ENCODE results near the gene SEMA4B. TPM values are rescaled to one million over a fixed set of nuclear protein-coding genes. Genes with fewer than 3 reads are reported as not detected.

Gene SEMA4B
- total RNA-seq, 4 donors from 2014 or later = 89.2 to 151 (median 106) TPM

GRCh38 chr15:90165157-90165556 lies 36.0 kb upstream of the SEMA4B start:
- DNase-seq (ENCODE audit: low spot score in 2 of 2) = no peak
- WGBS, 2 donors = 100% methylated on average over 1 of the region's 1 CpG
- intact Hi-C loops (cut with DNase I; ENCODE audit: low total_unique reads) = no loop called here
- no peak overlapping the region for H3K4me3 ChIP-seq (ENCODE audit: low read depth, poor library complexity, severe bottlenecking)
- TF ChIP-seq CTCF (IDR thresholded peaks at IDR 0.05) (no peak), POLR2A (IDR thresholded peaks at IDR 0.05) (no peak)

- WGBS, 2 donors = 22 to 23% methylated on average over 14 of the region's 14 CpGs
Measured at GRCh38 chr15:90165659-90166489, 35.3 kb upstream of the SEMA4B start.

DNA sequence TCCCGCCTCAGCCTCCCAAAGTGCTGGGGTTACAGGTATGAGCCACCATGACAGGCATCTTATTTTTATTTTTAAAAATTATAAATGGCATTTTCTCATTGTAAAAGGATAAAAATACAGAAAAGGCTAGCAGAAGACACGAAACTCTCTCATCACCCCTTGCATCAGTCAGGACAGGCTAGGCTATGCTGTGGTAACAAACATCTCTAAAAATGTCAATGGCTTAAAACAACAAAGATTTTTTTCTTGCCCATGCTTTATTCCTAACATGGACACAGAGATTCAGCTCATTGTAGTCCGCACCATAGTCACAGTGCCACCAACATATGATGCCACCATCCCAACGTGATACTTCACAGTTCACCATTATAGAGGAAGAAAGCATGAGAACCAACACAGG lies 34.0 kb upstream of the SEMA4B start:
- WGBS, 2 donors = 93 to 99% methylated on average over 4 of the region's 4 CpGs

More at GRCh38 chr15:90165659-90166489, 35.3 kb upstream of the SEMA4B start:
- intact Hi-C loops (cut with DNase I; ENCODE audit: low total_unique reads) = no loop called here
- no peak for TF ChIP-seq CTCF (IDR thresholded peaks at IDR 0.05)
- TF ChIP-seq POLR2A (IDR thresholded peaks at IDR 0.05) = no peak
- H3K4me3 ChIP-seq (ENCODE audit: low read depth, poor library complexity, severe bottlenecking) = no peak overlapping the region
- DNase-seq (ENCODE audit: low spot score in 2 of 2) = peak; percentile 82 to 93

DNA sequence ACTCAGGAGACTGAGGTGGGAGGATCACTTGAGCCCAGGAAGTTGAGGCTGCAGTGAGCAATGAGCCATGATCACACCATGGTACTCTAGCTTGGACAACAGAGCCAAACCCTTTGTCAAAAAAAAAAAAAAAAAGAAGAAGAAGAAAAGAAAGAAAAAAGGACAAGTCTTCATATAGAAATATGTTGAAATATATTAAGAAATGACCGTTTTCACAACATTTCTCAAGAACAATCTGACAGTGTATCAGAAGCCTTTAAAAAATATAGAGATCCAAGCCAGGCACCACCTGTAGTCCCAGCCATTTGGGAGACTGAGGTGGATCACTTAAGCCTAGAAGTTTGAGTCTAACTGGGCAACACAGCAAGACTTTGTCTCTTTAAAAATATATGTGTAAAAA lies 29.5 kb upstream of the SEMA4B start:
- intact Hi-C loops (cut with DNase I; ENCODE audit: low total_unique reads) = no loop called here
- no peak for TF ChIP-seq CTCF (IDR thresholded peaks at IDR 0.05)
- no peak for TF ChIP-seq POLR2A (IDR thresholded peaks at IDR 0.05)
- H3K4me3 ChIP-seq (ENCODE audit: low read depth, poor library complexity, severe bottlenecking) = no peak overlapping the region
- DNase-seq (ENCODE audit: low spot score in 2 of 2) = no peak
- 81% methylated on average over 1 of the region's 1 CpG for WGBS, 2 donors

More for the DNA sequence above, 34.0 kb upstream of the SEMA4B start:
- DNase-seq (ENCODE audit: low spot score in 2 of 2) = no peak
- intact Hi-C loops (cut with DNase I; ENCODE audit: low total_unique reads) = no loop called here
- no peak overlapping the region for H3K4me3 ChIP-seq (ENCODE audit: low read depth, poor library complexity, severe bottlenecking)
- TF ChIP-seq POLR2A (IDR thresholded peaks at IDR 0.05) (no peak), CTCF (IDR thresholded peaks at IDR 0.05) (no peak)

GRCh38 chr15:90173372-90173771 lies 27.8 kb upstream of the SEMA4B start:
- WGBS, 2 donors = 73 to 79% methylated on average over 7 of the region's 7 CpGs
- TF ChIP-seq CTCF (IDR thresholded peaks at IDR 0.05) (no peak), POLR2A (IDR thresholded peaks at IDR 0.05) (no peak)
- intact Hi-C loops (cut with DNase I; ENCODE audit: low total_unique reads) = no loop called here
- DNase-seq (ENCODE audit: low spot score in 2 of 2) = no peak
- no peak overlapping the region for H3K4me3 ChIP-seq (ENCODE audit: low read depth, poor library complexity, severe bottlenecking)

All from lower leg skin (tissue), 4 donors.